KMS-11 (cell line): Measurements from ENCODE around the gene FGF12.

ENCODE experiments used
- H2AFZ ChIP-seq: fragments of 200-600 bp; sonication (generic); 2 replicates; pipeline ENCODE4 v1.6.1; 2016; ENCODE audit warnings: antibody characterized with exemption, mixed run types, low read depth
- H3K27ac ChIP-seq: fragments of 200-600 bp; sonication (generic); 2 replicates; pipeline ENCODE4 v1.6.1; 2016; ENCODE audit warnings: mild to moderate bottlenecking, mixed run types
- H3K27me3 ChIP-seq: fragments of 200-600 bp; sonication (generic); 2 replicates; pipeline ENCODE4 v1.6.1; 2017; ENCODE audit warnings: mild to moderate bottlenecking, low read depth, mixed run types, moderate library complexity; ENCODE audit not compliant: insufficient read depth
- H3K36me3 ChIP-seq: fragments of 200-600 bp; sonication (generic); 2 replicates; pipeline ENCODE4 v1.6.1; 2017; ENCODE audit warnings: mild to moderate bottlenecking, mixed run types; ENCODE audit not compliant: insufficient read depth
- H3K4me1 ChIP-seq: fragments of 200-600 bp; sonication (generic); 2 replicates; pipeline ENCODE4 v1.6.1; 2016; ENCODE audit warnings: mild to moderate bottlenecking, low read depth, mixed run types; ENCODE audit not compliant: poor library complexity, severe bottlenecking
- H3K4me2 ChIP-seq: fragments of 200-600 bp; sonication (generic); 2 replicates; pipeline ENCODE4 v1.7.0; 2016; ENCODE audit warnings: mild to moderate bottlenecking, mixed run types
- H3K4me3 ChIP-seq: fragments of 200-600 bp; sonication (generic); IDR thresholded peaks from 2 replicates; pipeline ENCODE4 v1.6.1; 2017; ENCODE audit warnings: low read depth, low read length, mixed read lengths; ENCODE audit not compliant: insufficient read depth
- H3K79me2 ChIP-seq: fragments of 200-600 bp; sonication (generic); 2 replicates; pipeline ENCODE4 v1.6.1; 2016; ENCODE audit warnings: low read depth, mixed run types; ENCODE audit not compliant: insufficient read depth
- H3K9ac ChIP-seq: fragments of 200-600 bp; sonication (generic); 2 replicates; pipeline ENCODE4 v1.6.1; 2016; ENCODE audit warnings: mild to moderate bottlenecking, mixed run types
- H4K20me1 ChIP-seq: fragments of 200-600 bp; sonication (generic); 2 replicates; pipeline ENCODE4 v1.6.1; 2016; ENCODE audit warnings: mild to moderate bottlenecking, mixed run types; ENCODE audit not compliant: insufficient read depth
- TF ChIP-seq, protein P1 (sequence below): fragments of 200-600 bp; sonication (generic); conservative IDR thresholded peaks from 2 replicates; pipeline ENCODE4 v1.6.1; 2017; ENCODE audit warnings: low read depth, mild to moderate bottlenecking, antibody characterized with exemption, low read length, moderate library complexity, mixed read lengths

FGF12 gene

DNA sequence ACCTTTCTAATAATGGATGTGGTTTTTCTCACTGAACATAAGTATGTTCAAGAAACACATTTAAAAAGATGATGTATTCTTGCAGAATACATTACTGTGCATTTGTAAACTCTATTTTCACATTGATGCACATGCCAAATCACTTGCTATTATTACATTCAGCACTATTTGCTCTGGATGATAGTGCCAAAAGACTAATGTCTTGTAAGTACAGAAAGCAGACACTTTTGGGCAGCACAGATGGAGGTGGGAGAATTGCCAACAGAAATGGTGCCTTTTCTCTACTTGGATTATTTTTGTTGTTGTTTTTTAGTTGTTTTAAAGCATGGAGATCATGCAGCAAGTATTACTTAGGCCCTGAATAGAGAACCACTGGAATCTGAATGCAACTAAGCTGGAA is 10.2 kb upstream of the FGF12 start:
- H3K36me3 ChIP-seq: no peaks in the 10 kb centered on the region
- H3K79me2 ChIP-seq: no peaks in the 10 kb centered on the region
- H3K4me2 ChIP-seq: no peak overlapping the region
- H3K9ac ChIP-seq: no peak overlapping the region
- no peaks in the 10 kb centered on the region for H3K27me3 ChIP-seq
- H2AFZ ChIP-seq: no peak overlapping the region
- no peaks in the 10 kb centered on the region for H4K20me1 ChIP-seq
- H3K4me1 ChIP-seq: no peaks in the 10 kb centered on the region
- H3K27ac ChIP-seq: no peak overlapping the region
- TF ChIP-seq, protein P1, sequence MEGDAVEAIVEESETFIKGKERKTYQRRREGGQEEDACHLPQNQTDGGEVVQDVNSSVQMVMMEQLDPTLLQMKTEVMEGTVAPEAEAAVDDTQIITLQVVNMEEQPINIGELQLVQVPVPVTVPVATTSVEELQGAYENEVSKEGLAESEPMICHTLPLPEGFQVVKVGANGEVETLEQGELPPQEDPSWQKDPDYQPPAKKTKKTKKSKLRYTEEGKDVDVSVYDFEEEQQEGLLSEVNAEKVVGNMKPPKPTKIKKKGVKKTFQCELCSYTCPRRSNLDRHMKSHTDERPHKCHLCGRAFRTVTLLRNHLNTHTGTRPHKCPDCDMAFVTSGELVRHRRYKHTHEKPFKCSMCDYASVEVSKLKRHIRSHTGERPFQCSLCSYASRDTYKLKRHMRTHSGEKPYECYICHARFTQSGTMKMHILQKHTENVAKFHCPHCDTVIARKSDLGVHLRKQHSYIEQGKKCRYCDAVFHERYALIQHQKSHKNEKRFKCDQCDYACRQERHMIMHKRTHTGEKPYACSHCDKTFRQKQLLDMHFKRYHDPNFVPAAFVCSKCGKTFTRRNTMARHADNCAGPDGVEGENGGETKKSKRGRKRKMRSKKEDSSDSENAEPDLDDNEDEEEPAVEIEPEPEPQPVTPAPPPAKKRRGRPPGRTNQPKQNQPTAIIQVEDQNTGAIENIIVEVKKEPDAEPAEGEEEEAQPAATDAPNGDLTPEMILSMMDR: no peak
- no peak overlapping the region for H3K4me3 ChIP-seq

DNA sequence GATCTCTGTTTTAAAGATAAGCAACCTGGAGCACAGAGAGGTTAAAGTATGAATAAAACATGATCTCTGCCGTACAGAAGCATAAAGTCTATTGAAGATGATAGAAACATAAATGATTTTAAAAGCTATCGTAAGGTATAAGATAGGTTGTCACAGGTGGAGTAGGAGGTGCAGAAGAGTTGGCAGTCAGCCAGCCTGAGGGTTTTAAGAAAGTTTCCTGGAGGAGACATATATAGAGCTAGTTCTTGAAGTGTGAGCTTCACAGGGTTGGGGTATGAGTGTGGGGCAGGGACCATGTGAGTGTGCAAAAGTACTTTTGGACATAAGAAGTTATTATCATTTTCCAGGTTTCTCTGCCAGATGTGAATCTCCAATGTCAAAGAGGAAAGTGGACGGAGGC is 3.9 kb upstream of the FGF12 start:
- no peak overlapping the region for H3K9ac ChIP-seq
- H3K79me2 ChIP-seq: no peaks in the 10 kb centered on the region
- no peaks in the 10 kb centered on the region for H4K20me1 ChIP-seq
- no peaks in the 10 kb centered on the region for H3K4me1 ChIP-seq
- no peak overlapping the region for H3K27ac ChIP-seq
- no peak overlapping the region for H3K4me2 ChIP-seq
- H3K36me3 ChIP-seq: no peaks in the 10 kb centered on the region
- TF ChIP-seq, protein P1: no peak
- H3K4me3 ChIP-seq: no peak overlapping the region
- no peaks in the 10 kb centered on the region for H3K27me3 ChIP-seq
- H2AFZ ChIP-seq: no peak overlapping the region

DNA sequence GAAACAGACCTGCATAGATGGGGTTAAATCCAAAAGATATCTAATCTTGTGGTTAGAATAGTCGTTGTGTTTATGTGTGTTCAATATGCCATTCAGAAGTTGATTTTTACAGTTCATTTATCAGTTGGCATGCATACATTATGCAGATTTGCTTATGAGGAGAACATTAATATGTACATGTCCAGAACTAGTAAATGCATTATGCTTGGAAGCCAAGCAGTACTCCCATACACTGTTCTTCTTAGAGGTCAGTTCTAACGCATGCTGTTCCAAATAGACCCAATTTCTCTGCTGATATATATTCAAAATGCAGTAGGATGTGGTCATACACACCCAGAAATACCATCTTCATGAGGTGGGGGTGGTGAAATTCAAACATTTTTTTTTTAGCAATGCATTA is 956 bp downstream of the FGF12 start:
- TF ChIP-seq, protein P1: no peak
- Histone ChIP-seq H3K4me2 (no peak overlapping the region), H3K27ac (no peak overlapping the region), H3K79me2 (no peaks in the 10 kb centered on the region), H3K9ac (no peak overlapping the region), H3K27me3 (no peaks in the 10 kb centered on the region), H3K4me1 (no peaks in the 10 kb centered on the region), H3K36me3 (no peaks in the 10 kb centered on the region), H3K4me3 (no peak overlapping the region), H4K20me1 (no peaks in the 10 kb centered on the region), H2AFZ (no peak overlapping the region)

DNA sequence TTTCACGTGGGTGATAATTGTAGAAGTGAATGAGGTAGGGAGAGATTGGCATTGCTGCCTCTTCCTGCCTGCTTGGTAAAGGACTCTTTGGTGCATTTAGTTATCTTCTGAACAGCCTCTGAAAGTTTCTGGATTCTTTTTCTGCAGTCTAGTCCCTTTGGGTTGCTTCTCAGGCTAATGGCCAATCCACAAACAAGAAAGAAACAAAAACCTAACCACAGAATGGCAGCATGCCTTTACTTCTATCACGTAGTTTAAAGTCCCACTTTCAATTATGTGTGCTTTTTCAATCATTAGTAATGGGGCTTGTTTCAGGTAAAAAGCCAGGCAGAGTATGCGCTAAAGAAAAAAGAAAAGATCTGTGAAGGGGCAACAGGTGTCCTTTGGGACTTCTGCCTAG is 7.4 kb downstream of the FGF12 start:
- no peak overlapping the region for H3K27ac ChIP-seq
- H3K4me1 ChIP-seq: no peaks in the 10 kb centered on the region
- no peak overlapping the region for H2AFZ ChIP-seq
- no peak overlapping the region for H3K4me3 ChIP-seq
- no peaks in the 10 kb centered on the region for H3K79me2 ChIP-seq
- H4K20me1 ChIP-seq: no peaks in the 10 kb centered on the region
- no peaks in the 10 kb centered on the region for H3K36me3 ChIP-seq
- TF ChIP-seq, protein P1: no peak
- no peak overlapping the region for H3K4me2 ChIP-seq
- H3K9ac ChIP-seq: no peak overlapping the region
- H3K27me3 ChIP-seq: no peaks in the 10 kb centered on the region

DNA sequence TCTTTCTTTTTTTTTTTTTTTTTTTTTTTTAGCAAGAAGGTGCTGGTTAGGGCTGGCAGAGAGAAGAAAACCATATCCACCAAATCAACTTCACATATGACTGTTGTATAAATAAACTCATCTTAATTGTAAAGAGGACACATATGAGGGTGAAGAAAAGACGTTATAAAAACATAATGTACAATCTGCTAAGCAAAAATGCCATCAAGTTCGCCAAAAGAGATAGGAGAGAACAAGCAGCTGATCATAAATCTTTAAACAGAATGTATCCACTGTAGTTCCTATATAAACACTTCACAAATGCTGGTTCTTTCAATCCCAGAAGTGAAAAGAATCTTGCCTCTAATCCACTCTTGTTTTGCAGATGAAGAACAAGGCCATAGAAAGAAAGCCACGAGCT is 9.2 kb downstream of the FGF12 start:
- H3K27me3 ChIP-seq: no peaks in the 10 kb centered on the region
- H3K4me3 ChIP-seq: no peak overlapping the region
- H3K27ac ChIP-seq: no peak overlapping the region
- H3K36me3 ChIP-seq: no peaks in the 10 kb centered on the region
- TF ChIP-seq, protein P1: no peak
- no peaks in the 10 kb centered on the region for H3K79me2 ChIP-seq
- no peaks in the 10 kb centered on the region for H3K4me1 ChIP-seq
- H2AFZ ChIP-seq: no peak overlapping the region
- H3K9ac ChIP-seq: no peak overlapping the region
- no peak overlapping the region for H3K4me2 ChIP-seq
- H4K20me1 ChIP-seq: no peaks in the 10 kb centered on the region
